Uterus (tissue), 2 donors: ENCODE results near the gene AMIGO3.

Experiments
- CTCF ChIP-seq, 4 experiments: fragments of 200-600 bp in 2 of 4; fragments of 450-650 bp in 2 of 4; sonication (generic) in 2 of 4; IDR thresholded peaks; one replicate each; pipeline ENCODE4 v1.5.1; 2016 to 2019; ENCODE audit warnings: antibody characterized with exemption in 4 of 4, mild to moderate bottlenecking in 2 of 4, moderate library complexity in 1 of 4
- POLR2A ChIP-seq, 2 donors: fragments of 450-650 bp; IDR thresholded peaks; one replicate each; pipeline ENCODE4 v1.6.1; 2016; ENCODE audit warnings: antibody characterized with exemption in 2 of 2, mild to moderate bottlenecking in 1 of 2, moderate library complexity in 1 of 2

- no peak for TF ChIP-seq CTCF (IDR thresholded peaks at IDR 0.05)
- no peak for TF ChIP-seq POLR2A (IDR thresholded peaks at IDR 0.05)
These were observed 28.5 kb upstream of the AMIGO3 start for GRCh38 chr3:49747792-49748480.
